K562 (cell line): ENCODE results near the gene ATG7. TPM values are rescaled to one million over a fixed set of nuclear protein-coding genes. Genes with fewer than 3 reads are reported as not detected.
"Not testable (repeated sequence)": the region's sequence is repeated elsewhere in the genome, so short reads cannot be mapped to it uniquely, and the experiment has no call there.

Experiments used
- ATAC-seq: fragments of 200-7000 bp; cut with Tn5 transposase; 3 replicates; pipeline ENCODE4 v1.9.1; 2020; ENCODE audit warnings: moderate library complexity
- BruUV-seq: library from RNA; stranded (reverse); fragments of 400-500 nt; replicated peaks from 2 replicates; lab custom pipeline; 2021; lab: Mats Ljungman, UMichigan
- CTCF ChIA-PET: fragments of 300-600 bp; formaldehyde crosslinking; extraction: SDS; loops from one replicate; lab custom pipeline; 2021; ENCODE audit warnings: low intra/inter-chr PET ratio; lab: Yijun Ruan, JAX
- POLR2A ChIA-PET: fragments of 300-600, 350-650 bp; sonication (Branson Sonifier 250); formaldehyde crosslinking; extraction: SDS; loops from one replicate; lab custom pipeline; 2021; ENCODE audit warnings: antibody characterized with exemption, inconsistent platforms; lab: Yijun Ruan, JAX
- DNase-seq, 4 experiments: peaks; one replicate each; pipeline versions ENCODE4 v3.0.0 to v3.0.0-alpha.2; 2011 to 2018; ENCODE audit warnings: low spot score in 3 of 4, mixed read lengths in 3 of 4; ENCODE audit errors: extremely low read depth in 1 of 4
- FAIRE-seq: peaks from 2 replicates; lab custom pipeline; 2011; peaks lifted over from hg19 to GRCh38; lab: Jason Lieb, UNC
- H2AFZ ChIP-seq: 2 replicates; pipeline ENCODE4 v1.6.0; 2011; ENCODE audit warnings: low read depth, low read length, control low read depth, inconsistent platforms
- H3K27ac ChIP-seq: fragments of 200-600 bp; 3 replicates; pipeline ENCODE4 v1.8.0; 2011; ENCODE audit warnings: low read depth, mild to moderate bottlenecking, control low read depth, inconsistent platforms, low read length, moderate library complexity, mixed read lengths; ENCODE audit errors: extremely low read depth
- H3K27me3 ChIP-seq, 2 experiments: fragments of 300-600 bp in 1 of 2; 2 replicates in 1 of 2; 3 replicates in 1 of 2; pipeline versions ENCODE4 v1.6.0 to v1.8.0; 2011; ENCODE audit warnings: inconsistent platforms in 2 of 2, low read length in 2 of 2, mild to moderate bottlenecking in 1 of 2, mixed read lengths in 1 of 2, moderate library complexity in 1 of 2; ENCODE audit not compliant: control insufficient read depth in 2 of 2, insufficient read depth in 2 of 2
- H3K36me3 ChIP-seq: fragments of 300-600 bp; 3 replicates; pipeline ENCODE4 v1.8.0; 2011; ENCODE audit warnings: mild to moderate bottlenecking, low read length, inconsistent platforms; ENCODE audit not compliant: control insufficient read depth, insufficient read depth
- H3K4me1 ChIP-seq, 2 experiments: fragments of 200-600 bp in 1 of 2; replicated peaks in 1 of 2; 2 replicates in 1 of 2; 3 replicates in 1 of 2; pipeline versions ENCODE4 v1.5.1 to v1.8.0; 2011; ENCODE audit warnings: inconsistent platforms in 2 of 2, low read length in 2 of 2, mild to moderate bottlenecking in 1 of 2, mixed read lengths in 1 of 2, moderate library complexity in 1 of 2; ENCODE audit not compliant: control insufficient read depth in 2 of 2, insufficient read depth in 2 of 2
- H3K4me2 ChIP-seq: 2 replicates; pipeline ENCODE4 v1.6.1; 2011; ENCODE audit warnings: low read length, control low read depth, inconsistent platforms, mixed read lengths; ENCODE audit not compliant: insufficient read depth
- H3K4me3 ChIP-seq: fragments of 200-600 bp; sonication (generic), shearing (Covaris generic); 2 replicates; pipeline ENCODE4 v1.5.1; 2016; ENCODE audit warnings: control low read depth, inconsistent platforms
- H3K79me2 ChIP-seq: fragments of 200-600 bp; 3 replicates; pipeline ENCODE4 v1.8.0; 2011; ENCODE audit warnings: low read length, inconsistent platforms; ENCODE audit not compliant: control insufficient read depth, insufficient read depth
- H3K9ac ChIP-seq, 2 experiments: 2 replicates each; pipeline versions ENCODE4 v1.6.0 to v1.6.1; 2011; ENCODE audit warnings: low read depth in 2 of 2, low read length in 2 of 2, control low read depth in 1 of 2, inconsistent platforms in 1 of 2, mild to moderate bottlenecking in 1 of 2, mixed read lengths in 1 of 2; ENCODE audit not compliant: insufficient read depth in 1 of 2
- H3K9me1 ChIP-seq: one replicate; pipeline ENCODE4 v1.6.0; 2011; ENCODE audit warnings: inconsistent platforms, mild to moderate bottlenecking, low read length, moderate library complexity; ENCODE audit not compliant: control insufficient read depth, insufficient read depth
- H3K9me3 ChIP-seq: replicated peaks from 2 replicates; pipeline ENCODE4 v1.5.1; 2011; ENCODE audit warnings: low read depth, low read length, inconsistent platforms; ENCODE audit not compliant: control insufficient read depth, insufficient read depth
- H4K20me1 ChIP-seq: replicated peaks from 2 replicates; pipeline ENCODE4 v1.6.1; 2011; ENCODE audit warnings: low read length, inconsistent platforms, mixed read lengths; ENCODE audit not compliant: control insufficient read depth, insufficient read depth
- BCOR ChIP-seq: fragments of 450-650 bp; IDR thresholded peaks from 2 replicates; pipeline ENCODE4 v1.6.1; 2016
- DIDO1 ChIP-seq: fragments of 450-650 bp; IDR thresholded peaks from 2 replicates; pipeline ENCODE4 v1.6.1; 2016; ENCODE audit warnings: low read depth, missing biosample characterization, missing genetic modification characterization
- XRCC5 ChIP-seq: fragments of 200-400 bp; formaldehyde crosslinking; IDR thresholded peaks from 2 replicates; pipeline ENCODE4 v1.6.1; 2017; ENCODE audit warnings: low read depth, mild to moderate bottlenecking, low read length
- YY1 ChIP-seq, 3 experiments: IDR thresholded peaks; 2 replicates each; pipeline ENCODE4 v1.6.1; 2011; ENCODE audit warnings: low read length in 2 of 3, mild to moderate bottlenecking in 2 of 3, moderate library complexity in 2 of 3, borderline replicate concordance in 1 of 3, control low read depth in 1 of 3, low read depth in 1 of 3; ENCODE audit not compliant: insufficient read depth in 3 of 3, insufficient replicate concordance in 2 of 3, control insufficient read depth in 1 of 3, insufficient read length in 1 of 3; ENCODE audit errors: extremely low read depth in 1 of 3
- WGBS: fragments of 100-300 bp; shearing (Covaris generic); methylation state at CpG from one replicate; pipeline ENCODE4 v1.1.6; 2016; ENCODE audit warnings: low coverage, mixed read lengths; ENCODE audit not compliant: insufficient coverage; ENCODE audit errors: missing lambda C conversion rate; 5-methylcytosine and 5-hydroxymethylcytosine counted together
- in situ Hi-C: fragments of 300-500 bp; cut with MboI; formaldehyde crosslinking; loops from 4 replicates; pipeline ENCODE4 v1.15.0; 2018; ENCODE audit warnings: inconsistent platforms, mixed read lengths
- intact Hi-C: fragments of 100-400 bp; cut with micrococcal nuclease; formaldehyde crosslinking; loops from 2 replicates; pipeline ENCODE4 v1.14.2; 2022
- polyA plus RNA-seq, 8 experiments: library from polyadenylated mRNA; depleted of rRNA in 4 of 8; stranded (reverse) in 5 of 8; unstranded in 3 of 8; fragments of >200 nt; fragmentation: Nextera tagmentation in 2 of 8; fragmentation: Illumina TruSeq in 1 of 8; extraction: Ambion mirVana in 2 of 8; extraction: Trizol in 1 of 8; gene quantifications; 2 replicates each; pipeline versions ENCODE4 v1.2.1 to v1.2.3, GENCODE V29; 2011 to 2014; ENCODE audit warnings: inconsistent platforms in 1 of 8, missing spikeins in 1 of 8
- total RNA-seq, 7 experiments: library from RNA; depleted of rRNA in 6 of 7; stranded (reverse); fragments of >200 nt in 6 of 7; fragmentation: Illumina TruSeq in 2 of 7; extraction: Trizol in 2 of 7; gene quantifications; 2 replicates each; pipeline versions ENCODE4 v1.2.1 to v1.2.3, GENCODE V29; 2011 to 2021; ENCODE audit warnings: low replicate concordance in 1 of 7
- TF ChIP-seq, protein P1 (sequence below), 2 experiments: fragments of 450-650 bp; conservative IDR thresholded peaks; 2 replicates each; pipeline ENCODE4 v1.6.1; 2017; ENCODE audit warnings: mild to moderate bottlenecking in 2 of 2, moderate library complexity in 2 of 2

Gene ATG7
- total and polyA plus RNA-seq, 9 of the 15 experiments (the other 6 are each of a cell fraction or from before 2014, with no cell fraction given), result 18.3 to 45.3 (median 33.6) TPM

DNA sequence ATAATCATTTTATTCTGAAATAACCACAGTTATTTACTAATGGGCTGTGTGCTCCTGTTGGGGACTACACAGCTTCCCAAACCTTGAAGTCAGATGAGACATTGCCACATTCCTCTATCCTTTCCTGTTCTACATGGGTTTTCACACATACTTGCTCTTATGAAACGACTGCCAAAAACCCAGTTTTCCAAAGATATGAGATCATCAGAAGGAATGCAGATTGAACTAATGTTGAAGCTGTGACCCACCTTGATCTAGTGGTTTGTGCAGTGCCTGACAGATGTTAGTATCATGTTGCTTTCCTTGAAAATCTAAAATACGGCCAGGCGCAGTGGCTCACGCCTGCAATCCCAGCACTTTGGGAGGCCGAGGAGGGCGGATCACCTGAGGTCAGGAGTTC is 226.9 kb downstream of the ATG7 start (continued):
- TF ChIP-seq XRCC5, result no peak

DNA sequence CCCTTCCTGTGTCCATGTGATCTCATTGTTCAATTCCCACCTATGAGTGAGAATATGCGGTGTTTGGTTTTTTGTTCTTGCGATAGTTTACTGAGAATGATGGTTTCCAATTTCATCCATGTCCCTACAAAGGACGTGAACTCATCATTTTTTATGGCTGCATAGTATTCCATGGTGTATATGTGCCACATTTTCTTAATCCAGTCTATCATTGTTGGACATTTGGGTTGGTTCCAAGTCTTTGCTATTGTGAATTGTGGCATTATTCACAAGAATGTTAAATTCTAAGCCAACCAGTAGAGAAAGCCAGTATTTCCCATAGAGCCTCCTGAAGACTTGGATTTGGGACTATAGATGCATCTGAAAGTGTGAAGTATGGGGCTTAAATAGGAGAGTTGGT is 230.2 kb downstream of the ATG7 start:
- H3K4me1 ChIP-seq, H2AFZ ChIP-seq, BruUV-seq, intact Hi-C loops, H3K9me3 ChIP-seq, H3K36me3 ChIP-seq, POLR2A ChIA-PET, H3K27ac ChIP-seq, in situ Hi-C loops, ATAC-seq, H3K4me2 ChIP-seq, H4K20me1 ChIP-seq, H3K4me3 ChIP-seq, CTCF ChIA-PET, DNase-seq, FAIRE-seq, H3K9me1 ChIP-seq, H3K27me3 ChIP-seq, H3K9ac ChIP-seq, H3K79me2 ChIP-seq: not testable (repeated sequence)
- WGBS, result no CpG with 5 or more reads among the region's 3 CpGs
- 0 out of 2 replicates have a peak, but pooled peaks have one; percentile 25 for TF ChIP-seq BCOR

DNA sequence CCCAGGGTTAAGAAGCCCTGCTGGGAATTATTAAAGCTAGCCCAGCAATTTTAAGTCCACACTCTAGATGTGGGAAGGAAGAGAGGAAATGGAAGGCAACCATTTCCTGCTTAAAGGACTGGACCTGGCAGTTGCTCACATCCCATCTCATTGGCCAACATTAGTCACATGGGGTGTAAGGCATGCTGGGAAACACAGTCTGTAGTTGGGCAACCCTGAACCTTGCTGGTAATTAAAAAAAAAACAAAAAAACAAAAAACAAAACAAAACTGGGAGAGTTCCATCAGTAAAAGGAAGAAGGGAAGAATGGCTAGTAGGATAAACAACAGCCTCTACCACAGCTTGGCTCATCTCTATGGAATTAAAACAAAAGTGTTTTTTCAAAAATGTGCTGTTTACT is 235.5 kb downstream of the ATG7 start:
- in situ Hi-C loops (no loop called here), intact Hi-C loops (no loop called here)
- peaks cover 3 to 21% of the 10 kb centered on the region in 2 experiments; a peak in 4 of 5 replicates for H3K4me1 ChIP-seq
- H2AFZ ChIP-seq, result no peak overlapping the region
- no peaks in the 10 kb centered on the region for H3K79me2 ChIP-seq
- H3K36me3 ChIP-seq, result no peaks in the 10 kb centered on the region
- ChIA-PET POLR2A (interaction anchor here (1.7 kb wide), 1 partner anchor 12 kb away, joined by 6 read pairs; no protein-coding TSS in a partner anchor), CTCF (no interaction called here)
- no peaks in the 10 kb centered on the region for H3K27me3 ChIP-seq
- H3K27ac ChIP-seq, result no peak overlapping the region
- H3K9ac ChIP-seq, result no peak overlapping the region
- FAIRE-seq (no peak), DNase-seq (peak; percentile 29 to 64 (median 56)), ATAC-seq (peak; percentile 35; the same call in 2 of the 3 replicates)
- no peak overlapping the region for H3K4me3 ChIP-seq
- BruUV-seq, result no TSS peak
- H3K4me2 ChIP-seq, result no peak overlapping the region
- H3K9me1 ChIP-seq, result no peaks in the 10 kb centered on the region
- no peaks in the 10 kb centered on the region for H3K9me3 ChIP-seq
- H4K20me1 ChIP-seq, result no peaks in the 10 kb centered on the region
- TF ChIP-seq DIDO1, result peak; percentile 16; the same call in 1 of the 2 replicates
- TF ChIP-seq, protein P1, sequence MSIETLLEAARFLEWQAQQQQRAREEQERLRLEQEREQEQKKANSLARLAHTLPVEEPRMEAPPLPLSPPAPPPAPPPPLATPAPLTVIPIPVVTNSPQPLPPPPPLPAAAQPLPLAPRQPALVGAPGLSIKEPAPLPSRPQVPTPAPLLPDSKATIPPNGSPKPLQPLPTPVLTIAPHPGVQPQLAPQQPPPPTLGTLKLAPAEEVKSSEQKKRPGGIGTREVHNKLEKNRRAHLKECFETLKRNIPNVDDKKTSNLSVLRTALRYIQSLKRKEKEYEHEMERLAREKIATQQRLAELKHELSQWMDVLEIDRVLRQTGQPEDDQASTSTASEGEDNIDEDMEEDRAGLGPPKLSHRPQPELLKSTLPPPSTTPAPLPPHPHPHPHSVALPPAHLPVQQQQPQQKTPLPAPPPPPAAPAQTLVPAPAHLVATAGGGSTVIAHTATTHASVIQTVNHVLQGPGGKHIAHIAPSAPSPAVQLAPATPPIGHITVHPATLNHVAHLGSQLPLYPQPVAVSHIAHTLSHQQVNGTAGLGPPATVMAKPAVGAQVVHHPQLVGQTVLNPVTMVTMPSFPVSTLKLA (conservative IDR thresholded peaks at IDR 0.05), result 0 out of 4 replicates have a peak, but pooled peaks of 1 of the 2 experiments have one; percentile 30
- peak in 1 of 3 experiments; percentile 58 for TF ChIP-seq YY1 (IDR thresholded peaks at IDR 0.05; ENCODE audit: borderline replicate concordance in 1 of 3, control insufficient read depth in 1 of 3, extremely low read depth in 1 of 3, insufficient read depth in 3 of 3, insufficient read length in 1 of 3, insufficient replicate concordance in 2 of 3, low read depth in 1 of 3, low read length in 2 of 3)
